Osteocyte (in vitro differentiated cells): ENCODE results near the gene PRSS3. TPM values are rescaled to one million over a fixed set of nuclear protein-coding genes. Genes with fewer than 3 reads are reported as not detected.
"Not testable (repeated sequence)": the region's sequence is repeated elsewhere in the genome, so short reads cannot be mapped to it uniquely, and the experiment has no call there.

ENCODE experiments used
- DNase-seq: peaks from one replicate; pipeline ENCODE4 v3.0.0; 2021; ENCODE audit warnings: mixed read lengths; ENCODE audit not compliant: unreplicated experiment; ENCODE audit errors: extremely low spot score
- H3K27ac Mint-ChIP-seq: one replicate; pipeline ENCODE4 v1.8.0; 2021; ENCODE audit warnings: mild to moderate bottlenecking, mixed read lengths; ENCODE audit not compliant: unreplicated experiment
- H3K27me3 Mint-ChIP-seq: one replicate; pipeline ENCODE4 v1.8.0; 2021; ENCODE audit warnings: mixed read lengths; ENCODE audit not compliant: unreplicated experiment
- H3K36me3 Mint-ChIP-seq: one replicate; pipeline ENCODE4 v1.8.0; 2021; ENCODE audit warnings: mixed read lengths; ENCODE audit not compliant: unreplicated experiment
- H3K4me1 Mint-ChIP-seq: one replicate; pipeline ENCODE4 v1.8.0; 2021; ENCODE audit warnings: mixed read lengths; ENCODE audit not compliant: unreplicated experiment
- H3K4me3 Mint-ChIP-seq: one replicate; pipeline ENCODE4 v1.8.0; 2021; ENCODE audit warnings: mild to moderate bottlenecking, moderate library complexity, mixed read lengths; ENCODE audit not compliant: unreplicated experiment
- H3K9me3 Mint-ChIP-seq: one replicate; pipeline ENCODE4 v1.8.0; 2021; ENCODE audit warnings: mixed read lengths; ENCODE audit not compliant: unreplicated experiment
- total RNA-seq: library from RNA; stranded (reverse); gene quantifications from 2 replicates; pipeline ENCODE4 v1.2.1, GENCODE V29; 2021
- TF ChIP-seq, protein P1 (sequence below): fragments of 200-600 bp; sonication (generic); IDR thresholded peaks from 2 replicates; pipeline ENCODE4 v1.5.0; 2021; ENCODE audit warnings: antibody characterized with exemption, mild to moderate bottlenecking, moderate library complexity

The PRSS3 gene
- total RNA-seq, 1 donor from 2014 or later: not detected

DNA sequence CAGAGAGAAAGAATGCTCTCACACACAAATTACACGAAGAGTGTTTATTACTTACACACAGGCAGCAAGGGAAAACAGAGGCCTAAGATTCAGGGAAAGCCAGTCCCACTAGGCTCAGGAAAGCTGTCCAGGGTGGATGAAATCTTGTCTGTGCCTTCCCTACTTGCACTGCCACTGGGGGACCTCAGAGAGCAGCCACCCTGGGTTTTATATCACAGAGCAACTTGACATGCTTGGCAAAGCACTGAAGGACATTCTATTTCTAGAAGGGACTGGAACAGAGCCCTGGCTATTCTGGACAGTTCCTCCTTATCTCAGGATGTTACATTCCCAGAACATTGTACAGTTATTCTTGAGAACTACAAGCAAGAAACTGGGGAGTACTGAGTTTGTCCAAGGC lies 7.5 kb upstream of the PRSS3 start:
- Mint-ChIP-seq H3K9me3 (no peaks in the 10 kb centered on the region), H3K27ac (no peak overlapping the region), H3K4me1 (peaks cover under 1% of the 10 kb centered on the region), H3K4me3 (no peak overlapping the region), H3K27me3 (peaks cover 13% of the 10 kb centered on the region), H3K36me3 (no peaks in the 10 kb centered on the region)
- DNase-seq: no peak
- TF ChIP-seq, protein P1, sequence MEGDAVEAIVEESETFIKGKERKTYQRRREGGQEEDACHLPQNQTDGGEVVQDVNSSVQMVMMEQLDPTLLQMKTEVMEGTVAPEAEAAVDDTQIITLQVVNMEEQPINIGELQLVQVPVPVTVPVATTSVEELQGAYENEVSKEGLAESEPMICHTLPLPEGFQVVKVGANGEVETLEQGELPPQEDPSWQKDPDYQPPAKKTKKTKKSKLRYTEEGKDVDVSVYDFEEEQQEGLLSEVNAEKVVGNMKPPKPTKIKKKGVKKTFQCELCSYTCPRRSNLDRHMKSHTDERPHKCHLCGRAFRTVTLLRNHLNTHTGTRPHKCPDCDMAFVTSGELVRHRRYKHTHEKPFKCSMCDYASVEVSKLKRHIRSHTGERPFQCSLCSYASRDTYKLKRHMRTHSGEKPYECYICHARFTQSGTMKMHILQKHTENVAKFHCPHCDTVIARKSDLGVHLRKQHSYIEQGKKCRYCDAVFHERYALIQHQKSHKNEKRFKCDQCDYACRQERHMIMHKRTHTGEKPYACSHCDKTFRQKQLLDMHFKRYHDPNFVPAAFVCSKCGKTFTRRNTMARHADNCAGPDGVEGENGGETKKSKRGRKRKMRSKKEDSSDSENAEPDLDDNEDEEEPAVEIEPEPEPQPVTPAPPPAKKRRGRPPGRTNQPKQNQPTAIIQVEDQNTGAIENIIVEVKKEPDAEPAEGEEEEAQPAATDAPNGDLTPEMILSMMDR: no peak

DNA sequence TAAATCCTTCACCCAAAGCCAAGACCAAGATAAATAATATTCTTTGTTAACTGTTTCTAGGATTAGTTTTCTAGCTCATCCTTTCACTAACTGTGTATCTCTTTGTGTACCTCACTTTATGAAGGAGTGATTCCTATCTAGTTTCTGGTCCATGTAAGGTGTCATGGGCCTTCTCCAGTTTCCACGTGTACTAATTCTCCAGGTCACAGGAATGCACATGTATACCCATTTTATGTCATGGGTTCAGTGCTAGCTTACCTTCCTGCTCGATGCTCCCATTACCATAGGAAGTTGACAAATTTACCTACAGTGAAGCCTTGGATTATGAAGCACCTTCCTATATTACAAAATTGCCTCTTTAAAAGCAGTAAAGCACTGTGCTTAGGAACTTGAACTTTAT lies 5.9 kb upstream of the PRSS3 start:
- peaks cover 19% of the 10 kb centered on the region for H3K27me3 Mint-ChIP-seq
- H3K4me3 Mint-ChIP-seq, DNase-seq, H3K36me3 Mint-ChIP-seq, H3K27ac Mint-ChIP-seq, H3K9me3 Mint-ChIP-seq, H3K4me1 Mint-ChIP-seq: not testable (repeated sequence)

DNA sequence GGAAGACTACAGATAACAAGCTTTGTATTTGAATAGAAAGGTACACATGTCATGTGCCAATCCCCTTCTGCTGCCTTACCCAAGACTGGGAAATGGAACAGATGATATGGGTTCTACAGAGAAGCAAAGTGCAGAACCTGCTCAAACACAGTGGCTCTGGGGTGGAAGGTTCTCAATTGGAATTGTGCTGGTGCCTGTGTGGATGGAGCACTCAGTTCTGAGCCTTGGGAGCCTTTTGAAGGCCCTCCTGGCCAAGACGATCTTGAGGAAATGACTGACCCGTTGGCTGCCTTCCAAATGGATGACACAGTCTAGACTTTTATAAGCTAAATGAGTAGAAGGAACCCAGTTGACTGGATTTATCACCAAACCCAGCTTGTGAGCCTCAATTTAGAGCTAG lies 4.2 kb upstream of the PRSS3 start:
- no peak for DNase-seq
- no peaks in the 10 kb centered on the region for H3K9me3 Mint-ChIP-seq

DNA sequence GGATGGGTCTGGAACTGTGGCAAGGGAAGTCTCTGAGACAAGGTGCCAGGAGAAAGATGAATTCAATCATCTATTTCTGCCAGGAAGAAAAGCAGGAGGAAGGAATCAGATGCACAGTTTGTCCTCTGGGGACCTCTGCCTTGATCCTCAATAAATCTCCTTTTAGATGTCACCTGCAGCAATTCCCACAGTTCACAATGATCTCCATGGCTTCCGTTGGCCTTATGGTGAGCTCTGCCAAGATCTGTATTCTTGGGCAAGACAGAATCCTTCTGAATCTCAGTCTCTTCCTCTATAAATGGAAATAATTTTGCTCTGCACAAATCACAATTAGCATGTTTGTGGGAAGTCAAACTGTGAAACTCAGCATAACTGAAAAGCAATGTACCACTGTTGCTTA lies 1.9 kb upstream of the PRSS3 start:
- H3K27me3 Mint-ChIP-seq: peaks cover 27% of the 10 kb centered on the region
- not testable (repeated sequence) for H3K9me3 Mint-ChIP-seq, DNase-seq, H3K4me1 Mint-ChIP-seq, H3K27ac Mint-ChIP-seq, H3K4me3 Mint-ChIP-seq, H3K36me3 Mint-ChIP-seq

More for the DNA sequence above, 4.2 kb upstream of the PRSS3 start:
- no peak overlapping the region for H3K27ac Mint-ChIP-seq
- no peaks in the 10 kb centered on the region for H3K36me3 Mint-ChIP-seq
- H3K4me1 Mint-ChIP-seq: no peaks in the 10 kb centered on the region
- no peak overlapping the region for H3K4me3 Mint-ChIP-seq
- TF ChIP-seq, protein P1: no peak
- H3K27me3 Mint-ChIP-seq: peaks cover 16% of the 10 kb centered on the region

GRCh38 chr9:33794560-33794959 lies 801 bp upstream of the PRSS3 start:
- H3K9me3 Mint-ChIP-seq: no peaks in the 10 kb centered on the region
- DNase-seq: no peak
- no peaks in the 10 kb centered on the region for H3K4me1 Mint-ChIP-seq
- H3K27ac Mint-ChIP-seq: no peak overlapping the region
- TF ChIP-seq, protein P1: no peak
- no peak overlapping the region for H3K4me3 Mint-ChIP-seq
- H3K27me3 Mint-ChIP-seq: peaks cover 33% of the 10 kb centered on the region
- H3K36me3 Mint-ChIP-seq: peaks cover 4% of the 10 kb centered on the region

DNA sequence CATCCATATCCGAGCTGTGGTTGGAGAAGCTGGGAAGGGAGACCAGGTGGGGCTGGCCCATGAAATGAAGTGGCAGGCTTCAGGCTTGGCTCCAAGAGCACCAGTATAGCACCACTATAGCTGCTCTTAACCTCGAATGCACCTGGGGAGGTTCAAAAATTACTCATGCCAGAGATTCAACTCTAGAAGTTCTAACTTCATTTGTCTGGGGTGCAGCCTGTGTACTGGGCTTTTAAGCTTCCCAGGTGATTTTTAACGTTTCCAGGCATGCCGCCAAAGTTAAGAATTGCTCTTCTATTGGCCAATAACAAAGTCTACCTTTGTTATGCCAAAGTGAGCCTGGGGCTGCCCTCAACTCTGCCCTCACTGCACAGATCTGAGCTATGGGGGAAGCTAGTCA lies 458 bp downstream of the PRSS3 start:
- no peak overlapping the region for H3K27ac Mint-ChIP-seq

DNA sequence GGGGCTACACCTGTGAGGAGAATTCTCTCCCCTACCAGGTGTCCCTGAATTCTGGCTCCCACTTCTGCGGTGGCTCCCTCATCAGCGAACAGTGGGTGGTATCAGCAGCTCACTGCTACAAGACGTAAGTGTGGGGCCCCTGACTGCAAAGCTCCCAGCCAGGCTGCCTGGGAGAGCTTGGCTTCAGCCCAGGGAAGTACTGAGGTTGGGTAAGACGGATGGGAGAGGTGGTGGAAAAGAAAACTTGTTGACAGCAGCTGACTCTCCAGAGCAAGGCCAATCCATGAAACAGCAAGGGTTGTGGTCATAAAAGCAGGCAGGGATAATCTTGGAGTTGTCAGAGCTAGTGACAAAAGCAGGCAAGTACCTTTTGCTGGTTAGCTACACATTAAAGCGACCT lies 1.3 kb downstream of the PRSS3 start:
- peaks cover 36% of the 10 kb centered on the region for H3K27me3 Mint-ChIP-seq
- not testable (repeated sequence) for H3K27ac Mint-ChIP-seq, H3K4me1 Mint-ChIP-seq, H3K9me3 Mint-ChIP-seq, H3K36me3 Mint-ChIP-seq, DNase-seq, H3K4me3 Mint-ChIP-seq

More for the DNA sequence above, 458 bp downstream of the PRSS3 start:
- TF ChIP-seq, protein P1: no peak
- H3K4me1 Mint-ChIP-seq: no peaks in the 10 kb centered on the region
- H3K4me3 Mint-ChIP-seq: no peak overlapping the region
- H3K36me3 Mint-ChIP-seq: peaks cover 4% of the 10 kb centered on the region
- DNase-seq: no peak
- peaks cover 36% of the 10 kb centered on the region for H3K27me3 Mint-ChIP-seq
- H3K9me3 Mint-ChIP-seq: no peaks in the 10 kb centered on the region
